GM19023 (cell line): ENCODE data around the gene MYO5B.
A peak's percentile ranks its signal among the peaks of the same experiment; 100 is the strongest.
"Not testable (repeated sequence)": the region's sequence is repeated elsewhere in the genome, so short reads cannot be mapped to it uniquely, and the experiment has no call there.

Source experiments
- ATAC-seq: cut with Tn5 transposase; IDR thresholded peaks from one replicate; pipeline ENCODE4 v1.9.1; 2021; ENCODE audit warnings: mild to moderate bottlenecking, moderate library complexity; ENCODE audit not compliant: unreplicated experiment

MYO5B gene

GRCh38 chr18:50194631-50195532, at the start of gene MYO5B:
TSS of gene MYO5B (minus strand) at chr18:50195147. CDS start at chr18:50194793, 354 bp downstream.
- ATAC-seq = peak; percentile 86

- ATAC-seq = not testable (repeated sequence)
Observed at GRCh38 chr18:50241768-50242167, 46.8 kb upstream of the MYO5B start.

DNA sequence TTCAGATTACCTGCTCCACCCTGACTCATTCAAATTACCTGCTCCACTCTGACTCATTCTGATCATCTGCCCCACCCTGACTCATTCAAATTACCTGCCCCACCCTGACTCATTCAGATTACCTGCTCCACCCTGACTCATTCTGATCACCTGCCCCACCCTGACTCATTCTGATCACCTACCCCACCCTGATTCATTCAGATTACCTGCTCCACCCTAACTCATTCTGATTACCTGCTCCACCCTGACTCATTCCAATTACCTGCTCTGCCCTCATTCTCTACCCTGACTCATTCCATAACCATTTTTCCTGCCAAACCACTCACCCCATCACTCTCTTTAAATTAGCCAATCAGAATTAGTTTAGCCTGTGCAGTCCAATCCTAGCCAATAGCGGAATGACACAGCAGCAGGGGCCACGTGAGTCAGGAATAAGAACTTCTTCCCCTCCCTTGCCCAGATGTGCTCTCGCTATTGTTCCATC, 45.2 kb upstream of the MYO5B start:
- no peak for ATAC-seq

DNA sequence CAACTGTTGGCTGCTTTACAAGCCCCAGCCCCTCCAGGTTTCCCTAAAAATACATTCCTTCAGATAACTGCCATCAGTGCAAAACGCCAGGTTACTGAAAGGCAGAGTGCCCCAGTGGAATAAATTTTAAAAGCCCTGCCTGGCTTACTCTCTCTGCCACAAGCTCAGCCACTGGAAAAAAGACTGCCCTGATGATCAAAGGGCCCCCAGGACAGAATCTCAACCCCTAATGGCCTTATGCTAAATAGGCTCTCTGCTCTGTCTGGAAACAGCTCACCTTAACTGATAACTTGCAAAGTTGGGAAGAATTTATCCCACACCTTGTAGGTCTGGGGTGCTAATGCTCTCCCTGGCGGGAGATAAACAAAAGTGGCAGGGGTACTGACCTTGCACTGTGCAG, 37.5 kb upstream of the MYO5B start:
- no peak for ATAC-seq

GRCh38 chr18:50231621-50232020, 36.7 kb upstream of the MYO5B start:
- ATAC-seq = no peak

DNA sequence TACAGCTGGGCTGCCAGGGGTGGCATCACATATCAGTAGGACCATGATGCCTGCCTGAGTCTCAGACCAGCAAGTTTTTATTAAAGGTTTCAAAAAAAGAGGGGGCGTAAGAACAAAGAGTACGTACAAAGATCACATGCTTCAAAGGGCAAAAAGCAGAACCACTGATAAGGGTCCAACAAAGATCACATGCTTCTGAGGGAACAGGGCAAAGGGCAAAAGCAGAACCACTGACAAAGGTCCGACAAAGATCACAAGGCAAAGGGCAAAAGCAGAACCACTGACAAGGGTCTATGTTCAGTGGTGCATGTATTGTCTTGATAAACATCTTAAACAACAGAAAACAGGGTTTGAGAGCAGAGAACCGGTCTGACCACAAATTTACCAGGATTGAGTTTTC, 25.3 kb upstream of the MYO5B start:
- not testable (repeated sequence) for ATAC-seq

GRCh38 chr18:50218432-50219197, 23.7 kb upstream of the MYO5B start:
- ATAC-seq = peak; percentile 78

GRCh38 chr18:50209311-50209710, 14.4 kb upstream of the MYO5B start:
- ATAC-seq = no peak

- no peak for ATAC-seq
Observed at GRCh38 chr18:50207722-50208121, 12.8 kb upstream of the MYO5B start.

GRCh38 chr18:50203801-50204604, 9.1 kb upstream of the MYO5B start:
- ATAC-seq = no peak

DNA sequence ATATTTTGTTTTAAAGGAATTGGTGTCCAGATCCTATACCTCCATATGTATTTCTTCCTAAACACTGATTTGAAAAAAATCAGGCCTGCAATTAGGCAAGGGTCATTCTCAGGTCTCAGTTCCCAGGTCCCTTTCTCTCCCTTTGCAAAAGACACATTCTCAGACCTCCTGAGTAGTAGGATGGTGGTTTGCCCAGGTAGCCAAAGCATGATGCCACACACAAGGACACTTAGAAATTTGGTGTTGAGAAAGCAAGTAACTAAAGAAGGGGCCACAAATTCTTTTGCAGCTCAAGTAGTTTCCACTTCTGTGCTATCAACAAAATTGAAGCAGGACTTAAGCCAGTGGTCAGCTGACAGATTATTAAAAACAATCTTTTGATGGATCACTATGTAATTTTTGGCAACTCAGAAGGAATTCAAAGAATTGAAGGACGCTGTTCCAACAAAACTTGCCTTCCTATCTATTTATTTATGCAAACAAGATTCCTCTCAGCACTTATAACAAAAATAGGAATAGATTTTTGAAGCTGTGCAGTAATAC, 6.6 kb upstream of the MYO5B start:
- no peak for ATAC-seq

DNA sequence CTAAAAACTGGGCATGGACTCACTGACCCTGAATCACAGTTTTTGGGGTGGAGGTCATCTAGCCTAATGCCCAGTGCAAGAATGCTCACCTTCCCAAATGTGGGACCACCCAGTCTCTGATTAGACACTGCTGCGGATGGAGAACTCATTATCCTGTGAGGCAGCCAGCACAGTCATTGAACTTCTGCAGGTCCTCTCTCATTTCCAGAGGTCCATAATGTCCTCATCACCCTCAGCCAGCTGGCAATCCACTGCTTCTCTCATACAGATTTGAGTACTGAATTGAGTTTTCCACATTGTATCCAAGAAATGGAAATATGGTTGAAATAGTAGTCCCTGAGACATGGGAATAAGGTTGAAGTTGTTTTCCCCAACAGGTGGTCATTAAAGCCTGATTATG, 5.0 kb upstream of the MYO5B start:
- no peak for ATAC-seq

GRCh38 chr18:50199346-50199855, 4.5 kb upstream of the MYO5B start:
- ATAC-seq = no peak

- no peak for ATAC-seq
Observed at GRCh38 chr18:50196261-50196660, 1.3 kb upstream of the MYO5B start.

- no peak for ATAC-seq
Observed at GRCh38 chr18:50195689-50196088, 742 bp upstream of the MYO5B start.

- no peak for ATAC-seq
Observed at GRCh38 chr18:50193796-50194630, 934 bp downstream of the MYO5B start.

GRCh38 chr18:50192995-50193795, 1.8 kb downstream of the MYO5B start:
- ATAC-seq = no peak

GRCh38 chr18:50190926-50191325, 4.0 kb downstream of the MYO5B start:
- no peak for ATAC-seq

- no peak for ATAC-seq
Observed at GRCh38 chr18:50190236-50190635, 4.7 kb downstream of the MYO5B start.
